GM18520 (cell line): ENCODE results near the gene UTF1.

Experiments
- ATAC-seq: cut with Tn5 transposase; IDR thresholded peaks from one replicate; pipeline ENCODE4 v1.9.1; 2021; ENCODE audit not compliant: unreplicated experiment

The UTF1 gene

DNA sequence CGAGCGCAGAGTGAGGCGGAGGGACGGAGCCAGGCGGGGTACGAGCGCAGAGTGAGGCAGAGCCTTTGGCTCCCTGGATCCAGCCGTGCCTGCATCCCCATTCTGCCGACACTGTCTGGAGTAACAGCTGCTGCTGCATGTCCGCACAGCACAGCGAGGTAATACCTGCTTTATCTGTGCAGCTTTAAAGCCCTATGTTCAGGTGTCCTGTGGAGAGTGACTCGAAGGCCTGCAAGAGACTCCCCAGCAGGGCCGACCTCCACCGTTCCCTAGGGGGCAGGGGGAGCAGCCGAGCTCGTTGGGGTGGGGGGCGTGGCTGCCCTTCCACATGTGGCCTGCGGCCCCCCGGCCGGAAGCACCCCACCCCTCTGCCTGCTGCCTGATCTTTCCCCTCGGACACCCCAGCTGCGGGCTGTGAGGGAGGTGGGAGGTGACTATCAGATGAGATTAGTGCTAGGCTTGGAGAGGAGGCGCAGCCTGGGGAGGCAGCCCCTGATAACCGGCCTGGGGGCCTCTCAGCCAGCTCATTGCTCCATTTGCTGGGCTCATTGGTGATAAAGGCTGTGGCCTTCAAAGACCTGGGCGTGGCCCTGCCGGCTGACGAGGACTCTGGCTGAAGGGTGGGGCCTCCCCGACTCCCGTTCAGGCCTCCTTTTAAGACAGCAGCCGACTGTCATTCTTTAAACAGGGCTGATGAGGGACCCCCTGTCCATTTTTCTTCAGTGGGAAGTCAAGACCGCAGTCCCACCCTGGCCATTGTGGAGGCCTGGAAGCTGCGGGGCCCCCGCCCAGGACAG lies 15.6 kb downstream of the UTF1 start:
- ATAC-seq, result no peak

DNA sequence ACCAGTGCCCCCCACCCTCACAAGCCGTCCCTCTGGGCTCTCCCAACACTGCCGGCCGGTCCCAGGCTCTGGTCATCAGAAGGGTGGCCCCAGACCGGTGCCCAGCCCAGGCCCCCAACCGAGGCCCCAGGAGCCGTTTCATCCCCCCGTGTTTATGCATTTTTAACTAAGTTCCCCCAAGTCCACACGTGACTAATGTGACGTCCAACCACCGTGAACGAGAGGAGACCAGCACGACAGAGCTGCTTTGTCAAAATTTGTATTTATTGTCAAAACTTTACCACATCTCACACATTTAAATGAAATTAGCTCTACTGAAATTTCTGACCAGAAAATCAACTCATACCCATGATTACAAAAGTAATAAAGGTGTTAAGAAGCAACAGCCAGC lies 16.2 kb downstream of the UTF1 start:
- ATAC-seq, result no peak

DNA sequence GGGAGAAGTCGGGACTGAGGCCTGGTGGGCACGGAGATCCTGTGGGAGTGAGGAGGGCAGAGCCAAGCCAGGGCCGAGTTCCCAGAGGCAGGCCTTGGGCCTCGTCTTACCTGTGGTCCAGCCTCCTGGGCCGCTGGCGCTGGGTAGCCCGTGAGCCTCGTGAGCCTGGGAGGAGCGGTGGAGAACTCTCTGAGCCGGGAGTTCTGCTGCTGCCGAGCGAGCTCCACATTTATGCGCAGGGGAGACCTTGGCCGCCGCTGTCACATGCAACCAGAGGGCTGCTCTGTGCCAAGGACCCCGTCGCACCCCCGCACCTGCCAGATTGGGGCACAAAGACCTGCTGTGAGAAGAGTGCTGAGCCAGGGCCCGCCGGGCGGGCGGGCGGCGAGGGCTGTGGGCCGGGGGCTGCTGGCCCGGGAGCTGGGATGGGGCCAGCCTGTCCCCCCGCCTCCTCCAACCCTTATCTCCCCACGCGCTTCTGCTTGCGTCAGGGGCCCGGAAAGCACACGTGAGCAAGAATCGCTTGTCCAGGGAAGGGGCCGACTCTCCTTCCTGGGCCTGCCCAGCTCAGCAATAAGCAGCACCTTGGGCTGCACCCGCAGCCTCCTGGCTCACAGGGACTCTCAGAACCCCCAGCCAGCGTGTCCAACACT lies 17.8 kb downstream of the UTF1 start:
- ATAC-seq, result no peak

DNA sequence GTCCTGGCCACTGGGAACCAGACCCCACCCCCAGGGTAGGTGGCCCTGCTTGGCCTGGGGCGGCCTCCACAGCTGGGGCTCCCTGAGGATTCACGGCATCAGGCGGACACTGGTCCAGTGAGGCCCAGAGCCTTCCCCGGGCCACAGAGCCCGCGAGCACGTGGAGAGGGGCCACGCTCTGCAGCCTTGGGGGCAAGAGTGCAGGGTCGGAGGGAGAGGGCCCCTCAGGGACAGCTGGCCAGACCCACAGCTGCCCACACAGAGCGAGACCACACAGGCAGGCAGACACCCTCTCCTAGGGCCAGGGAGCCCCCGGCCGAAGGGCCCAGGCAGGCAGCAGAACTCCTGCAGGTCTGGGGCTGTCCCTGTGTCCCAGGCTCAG lies 18.3 kb downstream of the UTF1 start:
- ATAC-seq, result no peak

DNA sequence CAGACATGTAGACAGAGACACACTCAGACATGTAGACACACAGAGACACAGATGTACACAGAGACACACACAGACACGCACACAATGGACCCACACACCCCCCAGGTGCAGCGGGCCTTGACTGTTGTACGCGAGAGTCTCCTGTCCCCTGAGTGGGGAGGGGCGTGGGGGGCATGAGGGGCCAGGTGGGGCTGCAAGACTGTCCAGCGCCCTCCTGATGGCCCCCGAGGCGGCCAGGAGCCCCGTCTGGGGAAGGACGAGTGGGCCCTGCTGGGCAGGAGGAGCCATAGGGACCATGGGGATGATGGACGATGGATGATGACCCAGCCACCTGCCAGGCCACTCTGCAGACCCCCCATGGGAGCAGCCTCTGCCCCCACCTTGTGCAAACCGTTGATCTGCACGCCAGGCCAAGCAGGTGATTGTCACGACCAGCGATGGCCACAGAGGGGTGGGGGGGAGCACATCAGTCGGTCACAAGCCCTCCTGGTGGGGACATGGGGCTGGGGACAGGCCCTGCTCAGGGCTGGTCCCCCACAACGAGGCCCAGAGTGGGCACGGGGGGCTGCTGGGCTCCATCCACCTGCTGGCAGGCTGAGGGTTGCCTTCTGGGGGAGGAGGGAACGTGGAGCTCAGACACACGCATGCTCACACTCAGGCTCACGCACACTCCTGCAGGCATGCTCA lies 19.2 kb downstream of the UTF1 start:
- ATAC-seq, result no peak

DNA sequence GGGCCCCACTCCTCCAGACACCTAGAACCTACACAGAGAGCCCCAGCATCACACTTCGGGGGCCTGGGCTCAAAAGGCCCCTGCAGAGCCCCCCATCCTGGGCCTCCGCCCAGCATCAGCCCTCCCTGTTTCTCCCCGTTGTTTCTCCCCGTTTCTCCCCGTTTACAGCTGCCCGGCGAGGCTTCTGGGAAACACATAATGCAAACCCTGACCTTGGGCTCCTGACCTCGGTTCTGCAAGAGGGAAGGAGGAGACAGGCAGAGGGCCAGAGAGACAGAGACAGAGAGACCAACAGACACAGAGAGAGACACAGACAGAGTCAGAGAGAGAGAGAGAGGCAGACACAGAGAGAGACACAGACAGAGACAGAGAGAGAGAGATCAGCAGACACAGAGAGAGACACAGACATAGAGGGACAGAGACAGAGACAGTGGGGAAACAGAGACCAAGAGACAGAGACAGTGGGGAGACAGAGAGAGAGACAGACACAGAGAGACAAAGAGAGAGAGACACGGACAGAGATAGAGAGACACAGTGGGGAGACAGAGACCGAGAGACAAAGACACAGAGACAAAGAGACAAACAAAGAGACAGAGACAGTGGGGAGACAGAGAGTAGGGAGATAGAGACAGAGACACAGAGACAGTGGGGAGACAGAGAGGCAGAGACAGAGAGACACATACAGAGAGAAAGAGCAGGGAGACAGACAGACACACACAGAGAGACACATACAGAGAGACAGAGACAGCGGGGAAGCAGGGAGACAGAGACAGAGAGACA lies 20.1 kb downstream of the UTF1 start:
- no peak for ATAC-seq

DNA sequence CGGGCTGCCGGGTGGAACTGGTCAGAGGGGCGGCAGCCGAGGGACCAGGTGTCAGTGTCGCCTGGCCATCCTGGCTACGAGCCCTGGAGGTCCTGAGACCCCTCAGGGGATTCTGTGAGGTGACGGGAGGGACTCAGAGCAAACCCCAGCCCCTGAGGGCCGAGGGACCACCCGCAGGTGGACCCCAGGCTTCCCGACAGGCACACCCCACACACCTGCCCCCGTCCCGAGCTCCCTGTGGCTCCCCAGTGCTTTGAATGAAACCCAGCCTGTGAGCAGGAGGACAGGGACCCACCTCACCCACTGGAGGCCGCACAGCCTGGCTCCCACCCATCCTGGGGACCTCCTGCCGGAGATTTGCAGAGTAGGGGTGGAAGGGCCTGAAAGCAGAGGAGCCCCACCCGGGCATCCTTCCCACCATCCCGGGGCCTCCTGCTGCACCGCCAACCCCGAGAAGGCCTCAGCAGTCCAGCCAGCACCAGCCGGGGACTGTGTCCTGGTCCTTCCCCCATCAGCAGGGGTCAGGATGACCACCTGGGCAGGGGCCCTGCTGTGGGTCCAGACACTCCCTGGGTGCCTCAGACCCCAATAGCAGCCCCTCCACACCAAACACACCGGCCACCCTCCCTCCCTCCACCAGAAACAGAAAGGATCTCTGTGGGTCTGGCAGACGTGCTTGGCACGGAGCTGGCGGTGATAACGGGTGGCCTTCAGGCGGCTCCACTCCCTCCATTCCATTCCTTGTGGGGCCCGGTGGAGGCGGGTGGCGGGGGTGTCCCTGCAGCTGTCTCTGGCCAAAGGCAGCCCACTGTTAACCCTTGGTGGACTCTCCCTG lies 21.6 kb downstream of the UTF1 start:
- ATAC-seq, result no peak

DNA sequence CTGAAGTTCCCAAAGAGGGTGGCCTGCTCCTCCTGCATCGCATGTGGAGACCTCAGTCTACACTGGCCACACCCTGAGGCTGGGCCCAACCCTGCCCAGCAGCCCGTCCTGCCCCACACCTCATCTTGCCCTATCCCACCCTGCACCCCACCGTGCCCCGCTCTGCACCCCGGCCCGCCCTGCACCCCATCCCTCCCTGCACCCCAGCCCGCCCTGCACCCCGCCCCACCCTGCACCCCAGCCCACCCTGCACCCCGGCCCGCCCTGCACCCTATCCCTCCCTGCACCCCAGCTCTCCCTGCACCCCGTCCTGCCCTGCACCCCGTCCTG lies 22.2 kb downstream of the UTF1 start:
- no peak for ATAC-seq

DNA sequence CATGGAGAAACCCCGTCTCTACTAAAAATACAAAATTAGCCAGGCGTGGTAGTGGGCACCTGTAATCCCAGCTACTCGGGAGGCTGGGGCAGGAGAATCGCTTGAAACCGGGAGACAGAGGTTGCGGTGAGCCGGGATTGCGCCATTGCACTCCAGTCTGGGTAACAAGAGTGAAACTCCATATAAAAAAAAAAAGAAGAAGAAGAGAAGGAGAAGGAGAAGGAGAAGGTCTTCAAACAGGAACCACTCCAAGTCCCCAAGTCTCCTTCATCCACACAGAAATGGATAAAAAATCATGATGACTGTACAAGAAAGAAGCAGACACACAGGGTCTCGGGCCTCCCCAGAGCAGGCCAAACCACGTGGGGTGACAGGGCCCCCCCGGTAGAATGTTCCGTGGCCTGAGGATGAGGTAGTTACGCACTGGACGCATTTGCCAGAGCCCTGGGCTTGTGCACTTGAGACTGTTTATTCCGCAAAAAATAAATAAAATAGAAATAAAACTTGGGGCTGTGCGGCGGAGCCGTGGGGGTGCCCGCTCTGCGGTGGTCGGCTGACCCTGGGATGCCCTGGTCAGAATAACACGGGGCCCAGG lies 23.4 kb downstream of the UTF1 start:
- ATAC-seq, result no peak

DNA sequence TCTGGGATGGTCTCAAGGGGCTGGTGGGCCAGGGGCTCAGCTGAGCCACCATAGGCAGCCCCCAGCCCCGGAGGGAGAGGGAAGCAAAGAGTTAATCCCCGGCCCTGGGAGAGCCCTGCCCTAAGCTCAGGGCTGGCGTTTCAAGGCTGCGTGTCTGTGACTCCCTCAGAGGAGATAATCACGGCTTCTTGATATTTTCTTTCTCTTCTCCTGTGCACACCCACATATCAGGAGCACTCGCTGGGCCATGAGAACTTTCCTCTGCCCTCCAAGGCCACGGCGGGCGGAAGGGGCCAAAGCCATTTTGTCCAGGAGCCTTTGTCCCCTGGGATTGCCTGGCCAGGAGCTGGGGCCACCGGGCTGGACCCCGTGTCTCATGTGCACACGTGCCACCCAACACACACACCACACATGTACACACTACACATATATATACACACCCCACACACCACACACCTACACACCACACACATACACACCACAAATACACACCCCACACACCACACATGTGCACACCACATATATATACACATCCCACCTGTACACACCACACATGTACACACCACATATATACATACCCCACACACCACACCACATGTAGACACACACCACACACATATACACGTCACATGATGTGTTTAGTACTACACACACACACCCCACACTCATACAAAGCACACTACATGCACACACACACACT lies 24.6 kb downstream of the UTF1 start:
- ATAC-seq, result no peak

DNA sequence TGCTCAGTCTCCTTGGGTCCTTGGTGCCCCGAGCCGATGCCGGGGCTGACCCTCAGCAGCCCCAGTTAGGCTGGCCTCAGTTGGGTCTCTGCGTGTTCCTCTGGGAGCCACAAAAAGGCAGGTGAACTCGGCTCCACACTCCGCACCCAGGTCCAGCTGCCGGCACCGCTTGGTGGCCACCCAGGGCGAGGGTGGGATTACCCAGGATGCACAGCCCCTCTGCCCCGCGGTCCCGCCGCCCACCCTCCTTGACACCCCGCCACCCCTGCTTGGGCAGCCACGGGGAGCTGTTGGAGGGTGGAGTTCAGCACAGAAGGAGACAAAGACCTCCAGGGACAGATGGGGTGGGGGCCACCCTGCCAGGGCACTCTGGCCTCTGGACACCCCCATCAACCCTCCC lies 25.3 kb downstream of the UTF1 start:
- ATAC-seq, result no peak

DNA sequence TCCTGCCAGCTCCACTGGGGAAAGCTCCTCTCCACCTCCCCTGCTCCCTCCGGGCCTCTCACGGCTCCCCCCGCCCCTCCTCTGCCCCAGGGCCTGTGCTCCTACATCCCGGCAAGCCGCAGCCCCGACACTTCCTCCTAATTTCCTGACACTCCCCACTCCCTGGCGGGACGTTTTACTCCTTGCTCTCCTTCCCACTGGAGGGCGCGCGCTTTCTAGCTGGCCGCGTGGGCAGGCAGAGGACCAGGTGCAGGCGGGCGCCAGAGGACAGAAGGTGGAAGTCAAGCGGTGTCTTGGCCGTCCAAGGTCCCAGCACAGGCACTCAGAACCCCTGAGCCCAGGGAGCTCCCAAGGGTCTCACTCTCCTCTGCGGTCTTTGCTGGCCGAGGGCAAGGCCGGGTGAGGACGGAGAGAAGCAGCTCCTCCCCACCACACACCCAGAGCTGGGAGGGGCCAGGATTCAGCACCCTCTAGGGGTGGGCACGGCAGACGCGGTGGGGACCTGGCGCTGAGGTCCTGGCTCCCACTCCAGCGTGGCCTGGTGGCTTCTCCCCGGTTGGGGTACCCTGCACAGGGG lies 27.6 kb downstream of the UTF1 start:
- no peak for ATAC-seq

DNA sequence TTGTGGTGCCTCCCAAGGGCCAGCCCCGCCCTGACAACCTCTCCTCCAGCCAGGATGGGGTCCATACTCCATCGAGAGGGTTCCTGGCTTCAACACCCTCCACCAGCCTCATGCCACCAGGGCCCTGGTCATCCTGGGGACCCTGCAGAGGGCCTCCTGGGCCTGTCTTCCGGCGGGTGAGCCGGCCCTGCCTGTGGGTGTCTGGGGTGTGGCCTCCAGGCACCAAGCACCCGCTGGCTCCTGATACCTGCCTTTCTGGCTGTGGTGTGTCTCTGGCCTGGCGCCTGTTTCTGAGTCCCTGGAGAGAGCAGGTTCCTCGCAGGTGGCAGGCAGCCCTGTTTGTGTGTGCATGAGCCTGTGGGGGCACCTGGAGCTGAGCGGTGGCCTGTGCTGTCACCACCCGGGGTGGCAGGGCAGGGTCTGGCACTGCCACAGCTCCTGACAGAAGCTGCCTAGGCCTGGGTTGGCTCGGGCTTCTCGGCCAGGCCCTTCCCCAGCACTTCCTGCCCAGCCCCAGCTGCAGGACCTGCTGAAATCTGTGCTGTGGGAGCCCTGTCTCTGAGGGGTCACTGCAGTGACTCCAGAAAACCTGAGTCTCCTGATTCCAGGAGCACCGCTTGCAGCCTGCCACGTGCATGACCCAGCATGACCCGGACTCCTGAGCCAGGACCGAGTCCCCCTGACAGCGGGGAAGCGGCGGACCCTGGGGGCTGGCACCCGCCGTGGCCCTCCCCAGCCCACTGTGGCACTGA lies 28.2 kb downstream of the UTF1 start:
- no peak for ATAC-seq

DNA sequence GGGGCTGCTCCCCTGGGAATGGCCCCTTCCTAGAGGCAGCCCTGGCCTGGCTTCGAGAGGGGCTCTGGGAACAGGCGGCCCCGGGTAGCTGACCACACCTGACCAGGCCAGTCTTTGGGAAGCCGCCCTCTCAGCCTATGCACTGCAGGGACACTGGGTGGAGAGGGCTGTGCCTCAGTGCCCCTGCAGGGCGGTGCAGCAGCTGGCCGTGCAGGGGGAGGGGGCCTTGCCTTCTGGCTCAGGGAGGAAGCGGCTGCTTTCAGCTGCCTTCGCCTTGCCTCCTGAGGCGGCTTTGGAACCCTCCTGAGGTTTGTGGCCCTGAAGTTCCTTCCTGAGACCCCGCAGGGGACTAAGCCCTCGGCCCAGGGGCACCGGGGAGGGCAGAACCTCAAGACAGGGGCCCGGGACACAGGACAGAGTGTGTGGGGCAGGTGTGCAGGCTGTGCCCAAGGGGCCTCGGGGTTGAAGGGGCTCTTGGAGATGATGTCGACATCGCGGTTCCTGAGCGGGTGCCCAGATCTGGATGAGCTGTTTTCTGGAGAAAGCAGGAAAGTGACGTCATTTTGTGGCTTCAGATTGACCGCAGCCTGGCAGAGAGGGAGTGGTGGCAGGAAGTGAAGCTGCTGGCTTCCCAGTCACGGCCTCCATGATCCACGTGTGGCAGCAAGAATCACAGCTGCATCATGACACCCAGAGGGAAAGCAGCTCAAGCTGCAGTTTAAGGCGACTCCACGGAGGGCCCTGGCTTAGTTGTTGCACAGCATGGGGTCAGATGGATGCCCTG lies 29.0 kb downstream of the UTF1 start:
- no peak for ATAC-seq

DNA sequence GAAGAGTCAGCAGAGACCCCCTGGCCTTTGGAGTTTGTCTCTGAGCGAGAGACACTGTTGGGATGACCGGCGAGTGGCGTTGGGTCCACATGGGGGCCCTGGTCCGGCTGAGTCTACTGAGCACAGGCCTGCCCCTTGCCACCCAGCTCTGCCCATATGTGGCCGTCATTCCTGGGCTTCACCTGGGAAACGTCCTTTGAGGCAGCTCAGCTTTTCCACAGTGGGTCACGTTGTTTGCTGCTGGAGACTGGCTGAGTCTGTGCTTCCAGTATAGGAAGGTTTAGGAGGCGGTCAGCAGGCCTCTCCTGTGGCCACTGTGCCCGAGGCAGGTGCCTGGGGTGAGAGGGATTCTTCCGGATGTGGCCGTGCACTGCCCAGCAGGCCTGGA lies 29.6 kb downstream of the UTF1 start:
- no peak for ATAC-seq

DNA sequence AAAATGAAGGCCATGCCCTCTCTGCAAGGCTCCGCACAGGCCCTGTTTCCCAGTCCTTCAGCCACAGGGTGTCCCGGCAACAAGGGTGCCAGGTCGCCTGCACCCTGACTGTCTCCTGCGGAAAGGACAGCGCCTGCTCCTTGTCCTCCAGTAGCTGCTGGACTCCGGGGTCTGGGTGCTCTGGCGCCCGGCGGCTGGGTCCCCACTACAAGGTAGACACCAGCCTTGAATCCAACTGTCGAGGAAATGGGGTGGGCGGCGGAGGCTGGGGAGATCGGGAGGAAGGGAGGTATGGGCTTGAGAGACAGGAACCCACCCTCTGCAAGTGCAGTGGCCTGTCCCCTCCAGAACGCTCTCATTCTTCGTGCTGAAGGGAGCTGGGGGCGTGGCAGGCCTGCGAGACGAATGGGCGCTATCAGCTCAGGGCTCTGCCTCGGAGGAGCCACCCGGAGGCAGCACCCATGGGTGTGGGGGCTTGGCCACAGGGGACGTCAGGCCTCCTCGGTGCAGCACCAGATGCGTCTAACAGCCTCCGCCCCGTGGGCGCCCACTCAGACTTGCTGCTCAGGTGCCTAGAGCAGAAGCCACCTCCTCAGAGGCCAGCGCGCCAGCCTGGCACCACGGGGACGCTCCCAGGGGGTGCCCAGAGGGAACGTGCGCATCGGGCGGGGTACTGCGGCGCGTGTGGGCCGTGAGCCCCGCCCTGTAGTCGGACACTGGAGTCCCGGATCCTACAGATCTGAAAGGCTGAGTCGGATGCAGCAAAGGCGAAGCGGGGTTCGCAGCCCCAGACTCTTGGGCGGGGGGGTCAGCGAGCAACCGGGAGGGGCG lies 31.1 kb downstream of the UTF1 start:
- peak; percentile 64 for ATAC-seq

DNA sequence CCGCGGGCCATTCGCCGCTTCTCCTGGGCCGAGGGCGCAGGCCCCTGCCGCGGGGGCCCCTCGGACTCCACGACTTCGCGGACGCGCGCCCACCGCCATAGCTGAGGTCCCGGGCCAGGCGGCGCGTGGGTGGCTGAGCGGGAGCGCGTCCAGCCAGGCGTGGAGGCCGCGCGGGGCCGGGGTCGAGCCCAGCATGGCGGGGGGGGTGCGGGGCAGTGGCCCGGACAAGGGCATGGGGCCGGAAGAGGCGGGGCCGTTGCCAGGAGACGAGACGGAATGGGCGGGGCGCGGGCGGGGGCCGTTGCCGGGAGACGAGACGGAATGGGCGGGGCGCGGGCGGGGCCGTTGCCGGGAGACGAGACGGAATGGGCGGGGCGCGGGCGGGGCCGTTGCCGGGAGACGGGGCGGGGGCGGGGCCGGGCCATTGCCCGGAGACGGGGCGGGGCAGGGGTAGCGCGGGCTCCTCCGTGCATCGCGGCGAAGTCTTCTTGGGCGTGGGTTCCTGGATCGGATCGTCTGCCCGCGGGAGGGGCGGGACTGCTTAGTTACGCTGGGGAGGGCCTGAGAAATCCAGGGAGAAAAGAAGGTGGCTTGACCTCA lies 31.8 kb downstream of the UTF1 start:
- peak; percentile 18 for ATAC-seq
